Glomerular endothelial cell (primary cell): Measurements from ENCODE around the gene ZFP57. TPM values are rescaled to one million over a fixed set of nuclear protein-coding genes. Genes with fewer than 3 reads are reported as not detected.

Source experiments
- DNase-seq: peaks from one replicate; pipeline ENCODE4 v3.0.0-alpha.2; 2011; ENCODE audit warnings: low read depth, low spot score; ENCODE audit errors: extremely low read depth
- total RNA-seq: library from RNA; depleted of rRNA; stranded (reverse); fragments of >200 nt; gene quantifications from 2 replicates; pipeline ENCODE4 v1.2.3, GENCODE V29; 2015

Gene ZFP57
- not detected in 2 replicates for total RNA-seq

GRCh38 chr6:29680904-29681303, at the start of gene ZFP57:
ZFP57 (minus strand) TSS chr6:29681152; CDS start chr6:29677003, 4,149 bp downstream.
- no peak for DNase-seq

- DNase-seq: no peak
Observed at GRCh38 chr6:29730575-29731126, 49.7 kb upstream of the ZFP57 start.

GRCh38 chr6:29729774-29730328, 48.9 kb upstream of the ZFP57 start:
- no peak for DNase-seq

GRCh38 chr6:29728875-29729270, 47.9 kb upstream of the ZFP57 start:
- no peak for DNase-seq

- DNase-seq: no peak
Observed at GRCh38 chr6:29728173-29728874, 47.4 kb upstream of the ZFP57 start.

GRCh38 chr6:29727637-29728036, 46.7 kb upstream of the ZFP57 start:
- DNase-seq: no peak

- DNase-seq: no peak
Observed at GRCh38 chr6:29726571-29727194, 45.7 kb upstream of the ZFP57 start.

- DNase-seq: no peak
Observed at GRCh38 chr6:29726001-29726400, 45.0 kb upstream of the ZFP57 start.

- DNase-seq: no peak
Observed at GRCh38 chr6:29724937-29725869, 44.3 kb upstream of the ZFP57 start.

GRCh38 chr6:29723666-29724588, 43.0 kb upstream of the ZFP57 start:
- no peak for DNase-seq

- peak; percentile 41 for DNase-seq
Observed at GRCh38 chr6:29723262-29723665, 42.3 kb upstream of the ZFP57 start, which contains the start of gene HLA-F. HLA-F (plus strand) TSS chr6:29723434; CDS start chr6:29723464, 30 bp downstream.

- no peak for DNase-seq
Observed at GRCh38 chr6:29720863-29721262, 39.9 kb upstream of the ZFP57 start.

- DNase-seq: no peak
Observed at GRCh38 chr6:29710281-29710941, 29.5 kb upstream of the ZFP57 start.

GRCh38 chr6:29709188-29709587, 28.2 kb upstream of the ZFP57 start:
- no peak for DNase-seq

GRCh38 chr6:29708432-29709179, 27.7 kb upstream of the ZFP57 start:
- DNase-seq: no peak

- DNase-seq: no peak
Observed at GRCh38 chr6:29705389-29706231, 24.7 kb upstream of the ZFP57 start.

GRCh38 chr6:29702519-29703103, 21.7 kb upstream of the ZFP57 start:
- no peak for DNase-seq
